HG02763 (cell line): Measurements from ENCODE around the gene EPHB1.
"Not testable (repeated sequence)": the region's sequence is repeated elsewhere in the genome, so short reads cannot be mapped to it uniquely, and the experiment has no call there.

Experiments
- ATAC-seq: cut with Tn5 transposase; IDR thresholded peaks from one replicate; pipeline ENCODE4 v1.9.1; 2021; ENCODE audit warnings: mild to moderate bottlenecking, moderate library complexity; ENCODE audit not compliant: unreplicated experiment

Gene EPHB1

DNA sequence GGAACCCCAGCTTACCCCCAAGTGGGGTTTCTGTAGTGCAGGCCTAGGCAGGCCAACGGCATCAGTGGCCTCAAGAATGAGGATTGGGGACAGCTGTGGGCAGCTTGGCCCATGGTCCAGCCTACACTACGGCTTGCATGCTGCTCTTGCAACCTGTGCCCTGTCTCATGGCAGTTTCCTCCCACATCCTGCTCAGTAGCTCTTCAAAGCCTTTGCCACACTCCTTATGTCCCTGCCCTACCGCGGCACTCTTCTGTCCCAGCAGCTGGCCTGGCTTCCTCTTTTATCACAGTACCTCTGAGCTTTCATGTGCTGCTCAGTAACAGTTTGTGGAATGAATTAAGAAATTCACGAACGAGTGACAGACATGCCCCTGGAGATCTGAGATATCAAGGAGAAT, 431.0 kb downstream of the EPHB1 start:
- no peak for ATAC-seq

DNA sequence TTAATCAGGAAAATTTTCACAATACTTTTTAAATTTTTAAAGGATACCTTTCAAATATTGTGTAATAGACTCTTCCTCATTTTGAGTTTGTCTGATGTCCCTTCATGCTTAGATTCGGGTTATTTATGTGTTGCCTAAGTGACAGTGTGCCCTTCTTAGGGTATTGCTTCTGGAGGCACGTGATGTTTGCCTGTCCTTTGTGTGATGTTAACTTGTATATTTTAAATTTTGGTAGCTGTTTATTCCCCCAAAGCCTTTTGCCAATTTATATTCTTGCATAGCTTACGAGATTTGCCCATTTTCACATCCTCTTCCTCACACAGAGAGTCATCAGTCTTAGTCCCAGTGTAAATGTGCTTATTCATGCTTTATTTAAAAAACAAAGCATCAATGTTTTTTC, 433.1 kb downstream of the EPHB1 start:
- ATAC-seq, result no peak

DNA sequence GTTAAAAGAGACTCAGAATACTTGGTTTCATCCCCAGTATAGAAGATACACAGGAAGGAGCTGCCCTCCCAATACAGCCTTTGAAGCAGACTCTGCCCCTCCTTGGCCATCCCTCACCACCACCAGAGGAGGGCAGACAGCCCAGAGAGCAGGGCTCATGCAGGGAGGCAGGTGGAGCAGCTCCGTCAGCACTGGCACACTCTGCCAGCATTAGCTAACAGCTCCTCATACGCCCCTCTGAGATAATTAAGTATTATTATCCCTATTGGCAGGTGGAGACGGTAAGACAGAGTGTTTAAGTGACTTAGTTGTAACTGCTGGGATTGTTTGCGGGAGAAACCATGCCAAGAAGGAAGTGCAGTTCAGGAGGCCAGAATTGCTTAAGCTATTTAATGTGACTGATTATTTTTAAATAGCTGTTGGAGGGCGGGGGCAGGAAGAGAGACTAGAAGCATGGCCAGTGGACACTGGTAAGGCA, 434.0 kb downstream of the EPHB1 start:
- no peak for ATAC-seq

DNA sequence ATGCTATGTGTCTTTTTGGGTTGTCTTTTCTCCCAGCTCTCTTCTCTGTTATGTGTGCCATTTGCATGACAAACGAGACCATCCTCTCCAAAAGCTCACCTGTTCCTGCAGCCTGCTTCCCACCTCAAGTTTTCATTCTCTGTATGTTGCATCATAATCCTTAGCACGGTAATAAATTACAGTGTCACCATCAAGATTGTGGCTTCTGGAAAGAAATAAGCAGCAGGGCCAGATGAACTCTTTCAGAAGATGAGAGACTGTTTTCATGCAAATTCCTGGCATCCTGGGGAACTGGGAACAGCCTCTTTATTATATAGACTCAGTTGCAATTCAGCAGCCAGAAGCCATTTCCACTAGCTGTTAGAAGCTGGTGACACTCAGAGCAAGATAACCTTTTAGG, 436.7 kb downstream of the EPHB1 start:
- no peak for ATAC-seq

DNA sequence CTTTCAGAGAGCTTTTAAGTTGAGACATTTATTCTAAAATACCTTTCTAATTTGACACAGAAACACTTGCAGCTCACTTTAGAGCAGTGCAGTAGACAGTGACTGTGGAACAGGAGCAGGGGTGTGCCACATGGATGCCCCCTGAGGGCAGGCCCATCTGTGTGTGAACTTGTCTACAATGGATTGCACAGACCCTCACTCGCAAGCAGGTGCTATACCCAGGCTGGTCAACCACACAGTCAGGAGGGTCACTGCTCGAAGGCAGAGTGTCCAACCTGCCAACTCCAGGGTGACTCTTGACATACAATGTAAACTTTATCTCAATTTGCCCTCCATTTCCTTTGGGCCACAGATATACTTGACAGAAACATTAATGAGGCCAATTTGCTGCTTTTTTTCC, 437.2 kb downstream of the EPHB1 start:
- ATAC-seq, result no peak

DNA sequence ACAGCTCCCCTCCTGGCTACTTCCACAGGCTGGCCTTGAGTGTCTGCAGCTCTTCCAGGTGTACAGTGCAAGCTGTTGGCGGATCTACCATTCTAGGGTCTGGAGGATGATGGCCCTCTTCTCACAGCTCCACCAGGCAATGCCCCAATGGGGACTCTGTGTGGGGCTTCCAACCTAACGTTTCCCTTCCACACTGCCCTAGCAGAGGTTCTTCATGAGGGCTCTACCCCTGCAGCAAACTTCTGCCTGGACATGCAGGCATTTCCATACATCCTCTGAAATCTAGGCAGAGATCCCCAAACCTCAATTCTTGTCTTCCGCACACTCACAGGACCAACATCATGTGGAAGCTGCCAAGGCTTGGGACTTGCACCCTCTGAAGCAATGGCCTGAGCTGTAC, 438.4 kb downstream of the EPHB1 start:
- ATAC-seq, result not testable (repeated sequence)

DNA sequence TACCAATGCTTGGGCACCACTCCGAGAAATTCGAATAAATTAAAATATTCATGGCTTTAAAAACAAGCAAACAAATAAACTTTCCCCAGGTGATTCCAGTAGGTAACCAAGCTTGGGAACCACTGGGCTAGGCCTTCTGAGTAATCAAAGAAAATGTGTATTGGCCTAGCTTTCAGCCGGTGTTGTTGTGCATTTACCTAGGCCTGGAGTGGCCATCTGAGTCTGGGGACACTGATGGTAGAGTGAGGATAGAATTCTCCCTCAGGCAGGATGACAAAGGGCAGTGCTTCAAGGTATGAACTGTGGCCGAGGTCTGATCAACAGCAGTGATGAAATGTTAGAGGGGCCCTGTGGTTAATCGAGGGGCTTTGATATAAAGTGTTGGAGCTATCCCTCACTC, 440.5 kb downstream of the EPHB1 start:
- ATAC-seq, result no peak

DNA sequence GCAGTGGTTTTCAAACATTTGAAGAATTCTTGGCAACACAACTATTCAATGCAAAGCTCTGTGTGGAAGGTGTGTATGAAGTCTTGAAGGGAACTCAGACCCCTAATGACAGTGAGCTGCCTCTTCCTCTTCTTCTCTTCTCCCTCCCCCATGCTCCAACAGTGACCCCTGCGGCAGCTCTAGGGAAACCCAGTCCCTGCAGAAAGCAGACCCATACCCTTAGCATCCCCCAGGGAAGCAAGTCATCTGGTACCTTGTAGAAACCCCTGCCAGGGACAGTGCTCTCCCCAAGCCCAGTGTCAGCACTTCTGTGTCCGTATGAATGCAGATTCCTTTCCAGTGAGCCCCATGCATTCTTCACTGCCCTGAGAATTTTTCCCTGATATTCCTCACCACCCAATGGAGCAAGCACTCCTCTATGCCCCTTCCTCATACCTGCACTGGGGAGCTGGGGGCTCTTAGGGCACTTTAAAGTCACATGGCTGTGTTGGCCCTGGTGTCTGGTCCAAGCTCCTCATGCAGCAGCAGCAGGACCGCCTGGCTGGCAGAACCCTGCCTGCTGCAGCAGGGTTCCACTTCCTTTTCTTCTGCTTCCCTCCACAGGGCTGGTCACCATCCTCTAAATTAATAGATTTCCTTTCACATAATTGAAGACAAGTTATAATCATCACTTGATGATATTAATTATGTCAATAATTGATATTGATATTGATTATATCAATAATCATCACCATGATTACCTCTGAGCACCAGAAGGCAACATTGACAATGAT, 442.5 kb downstream of the EPHB1 start:
- ATAC-seq, result no peak

DNA sequence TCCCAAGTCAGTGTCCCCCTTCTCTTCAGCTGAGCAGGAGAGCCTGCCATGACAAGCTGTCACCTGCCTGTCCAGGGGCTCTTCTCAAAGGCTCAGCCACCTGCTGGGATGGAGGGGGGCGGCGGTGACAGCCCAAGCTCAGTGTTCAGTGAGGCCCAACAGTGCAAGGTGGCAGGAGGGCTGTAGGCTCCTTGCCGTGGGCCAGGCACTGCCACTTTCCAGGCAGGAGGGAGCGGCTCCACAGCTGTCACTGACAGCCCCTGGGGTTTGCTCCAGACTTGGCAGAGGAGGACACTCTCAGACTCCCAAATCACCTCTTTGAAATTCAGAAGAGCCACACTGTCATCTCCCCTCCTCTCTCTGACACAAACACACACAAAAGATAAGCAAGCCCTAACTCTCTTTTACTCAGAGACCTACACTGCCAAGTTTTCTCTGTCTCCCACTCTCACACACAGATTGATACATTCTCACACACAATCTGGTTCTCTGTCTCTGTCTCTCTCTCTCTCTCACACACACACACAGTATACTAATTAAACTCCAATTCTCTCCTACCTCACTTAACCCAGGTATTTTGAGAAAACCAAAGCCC, 443.3 kb downstream of the EPHB1 start:
- no peak for ATAC-seq

DNA sequence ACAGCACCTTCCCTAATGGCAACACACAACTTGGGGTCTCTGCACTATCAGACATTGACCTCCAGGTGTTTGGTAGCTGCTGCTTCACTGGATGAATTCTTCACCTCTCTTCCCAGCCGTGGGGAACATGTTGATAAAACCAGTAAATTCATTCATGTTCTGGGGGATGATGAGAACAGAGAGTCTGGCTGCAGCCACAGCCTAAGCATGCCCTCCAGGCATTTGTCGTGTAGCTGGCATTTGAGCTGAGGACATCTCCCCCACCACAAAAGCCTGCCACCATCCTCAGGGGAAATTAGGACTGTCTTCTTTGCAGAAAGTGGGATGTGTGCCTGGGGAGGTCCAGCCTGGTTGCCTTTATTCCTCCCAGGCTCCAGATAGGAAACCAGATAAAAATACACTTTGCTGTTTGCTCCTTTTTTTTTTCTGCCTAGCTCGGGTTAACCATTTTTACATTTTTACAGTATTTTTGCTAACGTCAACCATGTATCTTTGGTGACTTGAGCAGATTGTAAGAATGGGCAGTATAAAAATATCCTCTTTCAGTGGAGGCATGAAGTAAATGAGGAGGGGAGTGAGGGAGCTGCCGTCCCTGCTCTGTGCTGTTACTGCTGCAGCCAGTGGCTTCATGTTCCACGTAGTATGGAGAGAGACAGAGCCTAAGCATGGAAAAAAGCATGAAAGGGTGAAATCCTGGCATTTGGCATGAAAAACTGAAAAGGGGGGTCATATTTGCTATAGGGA, 444.0 kb downstream of the EPHB1 start:
- ATAC-seq, result no peak

DNA sequence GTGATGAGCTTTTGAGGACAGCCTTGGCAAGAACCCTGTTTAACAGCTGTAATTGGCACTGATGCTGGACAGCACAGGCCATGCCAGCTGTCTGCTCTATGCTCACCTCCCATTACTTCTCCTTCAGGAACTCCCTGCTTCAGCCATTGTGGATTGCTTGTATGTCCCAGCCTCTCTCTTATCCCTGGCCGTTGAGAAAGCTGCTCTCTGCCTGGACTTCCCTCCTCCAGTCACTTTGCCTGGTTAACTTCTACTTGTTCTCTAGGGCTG, 444.5 kb downstream of the EPHB1 start:
- ATAC-seq, result no peak

DNA sequence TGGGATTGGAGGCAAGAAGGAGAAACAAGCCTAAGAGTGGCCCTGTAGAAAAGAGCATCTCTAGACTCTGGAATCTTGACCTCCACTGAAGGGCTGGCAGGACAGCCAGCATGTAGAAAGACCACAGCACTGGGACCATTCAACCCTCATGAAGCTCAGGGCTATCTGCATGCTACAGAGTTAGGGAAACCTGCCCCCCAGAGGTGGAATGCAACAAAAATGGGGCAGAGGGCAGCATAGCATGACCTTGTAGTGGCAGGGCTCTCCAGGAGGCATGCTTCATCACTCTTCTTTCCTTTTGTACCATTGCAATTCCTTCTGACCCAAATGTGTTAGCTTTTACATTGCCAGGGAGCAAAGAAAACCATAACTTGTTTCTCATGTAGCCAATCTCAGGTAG, 445.4 kb downstream of the EPHB1 start:
- ATAC-seq, result peak; percentile 62

DNA sequence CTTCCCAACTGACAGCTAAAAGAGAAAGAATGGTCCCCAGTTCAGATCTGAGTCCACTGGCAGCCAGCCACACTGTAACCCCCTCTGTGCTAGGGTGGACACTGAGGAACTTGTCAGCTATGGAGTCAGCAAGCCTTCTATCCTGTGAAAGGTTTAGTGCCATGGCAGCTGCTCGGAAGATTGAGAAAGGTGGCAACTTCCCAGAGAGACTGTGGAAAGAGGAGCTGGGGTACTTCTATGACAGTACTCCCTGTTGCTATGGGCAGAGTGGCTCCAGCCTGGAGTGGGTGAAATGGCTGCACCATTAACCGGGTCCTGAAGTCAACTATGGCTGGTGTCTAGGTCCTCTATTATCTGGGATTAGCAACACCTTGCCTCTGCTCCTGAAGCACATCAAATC, 447.2 kb downstream of the EPHB1 start:
- ATAC-seq, result no peak

DNA sequence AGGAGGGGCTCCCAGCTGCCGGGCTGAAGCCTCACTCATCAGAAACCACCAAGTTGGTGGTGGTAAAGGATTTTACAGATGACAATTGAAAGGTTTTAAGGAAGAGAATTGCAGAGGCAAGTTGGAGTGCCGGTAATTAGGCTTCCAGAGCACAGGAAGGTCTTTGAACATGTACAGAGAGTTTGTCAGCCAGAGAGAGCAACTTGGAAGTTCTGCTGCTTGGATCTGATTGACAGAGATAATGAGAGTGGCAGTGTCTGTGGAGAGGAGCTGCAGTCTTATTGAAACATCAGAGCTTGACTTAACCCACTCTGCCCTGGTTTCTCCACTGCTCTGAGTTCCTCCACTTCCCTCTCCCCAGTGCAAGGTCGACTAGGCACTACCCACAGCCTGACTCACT, 448.6 kb downstream of the EPHB1 start:
- no peak for ATAC-seq

DNA sequence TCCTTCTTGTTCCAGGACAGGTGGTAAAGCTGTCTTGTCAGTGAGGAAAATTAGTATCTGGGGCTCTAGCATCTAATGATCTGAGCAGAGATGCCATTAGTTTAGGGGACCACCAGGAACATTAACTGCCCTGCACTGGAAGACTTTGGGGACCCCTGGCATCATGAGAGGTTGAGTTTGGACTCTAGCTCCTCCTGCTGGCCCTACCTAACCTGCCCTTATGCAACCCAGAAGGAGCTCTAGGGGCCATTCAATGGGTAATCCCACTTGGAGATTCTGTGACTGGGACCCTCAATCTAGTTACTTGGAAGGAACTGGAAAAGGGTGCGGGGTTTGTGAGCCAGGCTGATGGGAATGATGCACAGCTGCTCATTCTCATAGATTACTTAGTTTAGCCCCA, 451.0 kb downstream of the EPHB1 start:
- ATAC-seq, result no peak

DNA sequence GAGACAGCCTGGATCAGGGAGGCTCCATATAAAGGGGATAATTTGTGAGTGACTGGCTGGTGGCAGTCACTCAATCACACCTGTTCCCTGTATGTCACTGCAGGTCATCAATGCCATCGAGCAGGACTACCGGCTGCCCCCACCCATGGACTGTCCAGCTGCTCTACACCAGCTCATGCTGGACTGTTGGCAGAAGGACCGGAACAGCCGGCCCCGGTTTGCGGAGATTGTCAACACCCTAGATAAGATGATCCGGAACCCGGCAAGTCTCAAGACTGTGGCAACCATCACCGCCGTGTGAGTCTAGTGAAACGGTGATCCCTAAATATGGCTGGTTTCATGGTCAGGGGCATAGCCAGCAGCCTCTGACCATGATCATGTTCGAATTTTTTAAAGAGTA, 453.2 kb downstream of the EPHB1 start:
- ATAC-seq, result no peak

DNA sequence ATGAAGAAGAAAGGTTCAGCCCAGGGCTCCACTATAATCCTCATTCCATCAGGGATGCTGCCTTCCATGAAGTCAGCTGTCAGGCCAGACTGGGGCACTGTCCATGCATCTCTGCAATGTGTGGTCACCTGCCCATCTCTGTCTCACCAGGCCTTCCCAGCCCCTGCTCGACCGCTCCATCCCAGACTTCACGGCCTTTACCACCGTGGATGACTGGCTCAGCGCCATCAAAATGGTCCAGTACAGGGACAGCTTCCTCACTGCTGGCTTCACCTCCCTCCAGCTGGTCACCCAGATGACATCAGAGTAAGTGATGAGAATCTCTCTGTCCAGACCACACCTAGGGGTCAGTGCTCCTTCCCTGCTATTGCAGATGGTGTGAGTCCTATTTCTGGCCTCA, 454.1 kb downstream of the EPHB1 start:
- no peak for ATAC-seq

DNA sequence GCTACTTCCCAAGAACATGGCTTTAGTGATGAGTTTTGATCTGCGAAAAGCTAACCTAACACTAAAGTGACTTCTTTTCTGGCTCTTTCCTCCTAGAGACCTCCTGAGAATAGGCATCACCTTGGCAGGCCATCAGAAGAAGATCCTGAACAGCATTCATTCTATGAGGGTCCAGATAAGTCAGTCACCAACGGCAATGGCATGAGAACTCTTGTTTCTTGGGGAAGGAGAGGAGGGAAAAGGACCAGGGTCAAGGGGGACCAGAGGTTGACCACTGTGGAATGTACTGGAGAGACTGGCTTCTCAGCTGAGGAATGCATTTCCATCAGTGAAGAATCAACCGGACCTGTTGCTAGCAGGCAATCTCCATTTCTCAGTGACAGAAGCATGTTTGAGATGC, 463.9 kb downstream of the EPHB1 start:
- ATAC-seq, result no peak

DNA sequence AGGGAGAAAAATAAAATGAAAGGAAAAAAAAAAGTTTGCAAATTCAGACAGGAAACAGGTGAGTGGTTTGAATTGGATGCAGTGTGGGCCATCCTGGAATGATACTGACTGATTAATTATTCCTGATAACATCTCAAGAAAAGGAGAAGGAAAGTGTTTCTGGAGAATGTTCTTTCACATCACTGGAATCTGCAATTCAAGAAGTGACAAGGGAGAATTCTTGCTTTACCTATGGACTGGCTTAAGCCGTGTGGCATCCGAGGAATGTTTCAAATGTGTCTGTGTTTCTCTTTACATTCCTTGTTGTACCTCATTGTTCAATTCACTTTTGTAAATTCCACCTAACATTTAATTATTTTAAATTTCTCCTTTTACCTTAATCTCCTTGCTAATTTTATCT, 465.0 kb downstream of the EPHB1 start:
- ATAC-seq, result no peak

DNA sequence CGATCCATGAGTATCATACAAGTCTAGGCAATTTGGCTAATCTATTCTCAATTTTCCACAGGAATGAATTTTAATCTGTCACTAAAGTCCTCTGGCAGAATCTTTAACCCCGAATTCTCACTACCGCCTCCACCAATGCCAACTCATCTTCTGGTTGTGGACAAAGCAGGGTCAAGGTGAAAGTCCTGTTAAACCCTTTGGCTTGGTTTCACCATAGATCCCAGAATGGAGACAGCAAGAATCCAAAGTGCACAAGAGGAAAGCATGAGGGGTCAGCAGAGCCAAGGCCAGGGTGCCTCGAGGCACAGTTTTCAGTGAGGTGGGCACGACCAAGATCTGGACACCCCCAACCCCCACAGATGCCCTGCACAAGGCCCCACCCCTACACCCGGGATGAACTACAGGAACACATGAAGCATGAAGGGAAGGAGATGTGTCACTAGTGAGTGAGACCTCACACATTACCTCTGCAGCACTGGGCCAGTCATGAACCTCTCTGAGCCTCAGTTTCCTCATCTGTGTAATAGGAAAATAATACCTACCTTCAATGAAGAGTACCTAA, 466.2 kb downstream of the EPHB1 start:
- no peak for ATAC-seq

DNA sequence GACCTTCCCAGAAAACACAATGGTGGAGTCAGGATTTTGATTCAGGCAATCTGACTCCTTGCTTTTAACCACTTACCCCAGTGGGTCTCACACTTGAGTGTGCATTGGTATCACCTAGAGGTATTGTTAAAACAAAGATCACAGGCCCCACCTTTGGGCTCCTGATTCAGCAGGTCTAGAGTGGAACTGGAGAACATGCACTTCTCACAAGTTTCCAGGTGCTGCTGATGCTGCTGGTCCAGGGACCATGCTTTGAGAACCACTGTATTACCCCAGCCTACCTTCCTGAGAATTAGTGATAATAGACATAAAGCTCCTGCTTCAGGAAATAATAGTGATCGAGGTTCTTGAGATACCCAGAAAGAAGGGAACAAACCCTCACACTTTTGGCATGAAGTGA, 466.9 kb downstream of the EPHB1 start:
- no peak for ATAC-seq

DNA sequence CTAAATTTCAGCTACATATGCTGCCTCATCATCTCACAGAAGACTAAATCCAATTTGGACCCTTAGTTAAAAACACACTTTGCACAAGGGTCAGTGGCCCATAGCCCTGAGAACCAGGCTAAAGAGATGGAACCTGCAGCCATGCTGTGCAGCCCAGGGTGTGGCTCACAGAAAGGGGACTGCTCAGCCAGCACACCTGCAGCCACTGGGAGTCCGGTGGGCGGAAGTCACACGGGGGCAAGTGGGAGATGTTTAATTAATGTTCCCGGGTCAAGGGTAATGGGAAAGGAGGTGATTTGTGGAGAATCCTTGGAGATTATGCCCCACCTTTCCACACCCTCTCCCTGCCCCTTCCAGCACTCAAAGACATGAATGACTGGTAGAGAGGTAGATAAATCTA, 467.4 kb downstream of the EPHB1 start:
- ATAC-seq, result no peak
